Esophagus muscularis mucosa (tissue), 3 donors: ENCODE data around the gene MGAT4C.

Source experiments
- POLR2A ChIP-seq: fragments of 450-650 bp; IDR thresholded peaks from one replicate; pipeline ENCODE4 v1.6.1; 2017; ENCODE audit warnings: antibody characterized with exemption, moderate library complexity, mild to moderate bottlenecking, low read depth
- POLR2AphosphoS5 ChIP-seq, 2 donors: sonication (generic); formaldehyde crosslinking; IDR thresholded peaks; one replicate each; pipeline ENCODE4 v1.6.1; 2017; ENCODE audit warnings: antibody characterized with exemption in 2 of 2
- TF ChIP-seq, protein P1 (sequence below), 3 experiments: fragments of 200-600 bp in 2 of 3; fragments of 450-650 bp in 1 of 3; sonication (generic) in 2 of 3; IDR thresholded peaks; one replicate each; pipeline ENCODE4 v1.5.1; 2017 to 2019; ENCODE audit warnings: antibody characterized with exemption in 3 of 3, mild to moderate bottlenecking in 2 of 3, moderate library complexity in 1 of 3

DNA sequence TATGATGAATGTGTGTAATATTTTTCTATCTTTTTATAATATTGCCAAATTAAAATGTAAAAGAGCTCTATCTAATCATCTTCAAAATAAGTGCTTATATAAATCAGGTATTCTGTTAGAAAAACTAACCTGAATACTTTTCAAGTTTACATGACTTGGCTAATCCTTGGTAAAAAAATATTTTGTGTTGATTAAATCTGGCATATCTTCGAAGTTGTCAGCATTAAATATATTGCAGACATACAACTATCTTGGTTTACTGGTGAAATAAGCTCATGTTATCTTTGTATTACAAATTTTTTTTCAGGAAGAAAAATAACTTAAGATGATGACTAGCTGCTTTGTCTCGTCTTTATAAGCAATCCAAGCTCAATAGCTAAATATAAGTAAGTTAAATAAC is 39.6 kb downstream of the MGAT4C start:
- TF ChIP-seq, protein P1, sequence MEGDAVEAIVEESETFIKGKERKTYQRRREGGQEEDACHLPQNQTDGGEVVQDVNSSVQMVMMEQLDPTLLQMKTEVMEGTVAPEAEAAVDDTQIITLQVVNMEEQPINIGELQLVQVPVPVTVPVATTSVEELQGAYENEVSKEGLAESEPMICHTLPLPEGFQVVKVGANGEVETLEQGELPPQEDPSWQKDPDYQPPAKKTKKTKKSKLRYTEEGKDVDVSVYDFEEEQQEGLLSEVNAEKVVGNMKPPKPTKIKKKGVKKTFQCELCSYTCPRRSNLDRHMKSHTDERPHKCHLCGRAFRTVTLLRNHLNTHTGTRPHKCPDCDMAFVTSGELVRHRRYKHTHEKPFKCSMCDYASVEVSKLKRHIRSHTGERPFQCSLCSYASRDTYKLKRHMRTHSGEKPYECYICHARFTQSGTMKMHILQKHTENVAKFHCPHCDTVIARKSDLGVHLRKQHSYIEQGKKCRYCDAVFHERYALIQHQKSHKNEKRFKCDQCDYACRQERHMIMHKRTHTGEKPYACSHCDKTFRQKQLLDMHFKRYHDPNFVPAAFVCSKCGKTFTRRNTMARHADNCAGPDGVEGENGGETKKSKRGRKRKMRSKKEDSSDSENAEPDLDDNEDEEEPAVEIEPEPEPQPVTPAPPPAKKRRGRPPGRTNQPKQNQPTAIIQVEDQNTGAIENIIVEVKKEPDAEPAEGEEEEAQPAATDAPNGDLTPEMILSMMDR (IDR thresholded peaks at IDR 0.05), result no peak
- no peak for TF ChIP-seq POLR2A
- no peak for TF ChIP-seq POLR2AphosphoS5 (IDR thresholded peaks at IDR 0.05)
